Mesenchymal stem cell (in vitro differentiated cells and primary cell): ENCODE measurements around the gene MSL1.

Source experiments
- DNase-seq: peaks from one replicate; pipeline ENCODE4 v3.0.0-alpha.2; 2013
- H2AFZ ChIP-seq: one replicate; pipeline ENCODE4 v1.6.1; 2013; ENCODE audit warnings: low read depth, mild to moderate bottlenecking, control low read depth, inconsistent platforms, low read length, moderate library complexity
- H2AK5ac ChIP-seq: 2 replicates; pipeline ENCODE4 v1.6.1; 2013; ENCODE audit warnings: low read length, moderate library complexity, mild to moderate bottlenecking, inconsistent platforms; ENCODE audit not compliant: severe bottlenecking
- H2BK120ac ChIP-seq: one replicate; pipeline ENCODE4 v1.6.1; 2013; ENCODE audit warnings: low read depth, mild to moderate bottlenecking, inconsistent platforms, low read length, moderate library complexity
- H2BK12ac ChIP-seq, 2 experiments: one replicate each; pipeline ENCODE4 v1.6.1; 2013; ENCODE audit warnings: inconsistent platforms in 2 of 2, low read length in 2 of 2, mild to moderate bottlenecking in 2 of 2, moderate library complexity in 2 of 2, control low read depth in 1 of 2
- H2BK15ac ChIP-seq: one replicate; pipeline ENCODE4 v1.6.1; 2013; ENCODE audit warnings: mild to moderate bottlenecking, low read depth, inconsistent platforms; ENCODE audit not compliant: poor library complexity, severe bottlenecking
- H2BK5ac ChIP-seq: 2 replicates; pipeline ENCODE4 v1.6.1; 2013; ENCODE audit warnings: low read depth, mild to moderate bottlenecking, low read length, control low read depth, inconsistent platforms; ENCODE audit not compliant: poor library complexity, severe bottlenecking
- H3K14ac ChIP-seq, 2 experiments: one replicate each; pipeline ENCODE4 v1.6.1; 2013; ENCODE audit warnings: inconsistent platforms in 2 of 2, low read length in 2 of 2, control low read depth in 1 of 2, mild to moderate bottlenecking in 1 of 2, moderate library complexity in 1 of 2
- H3K18ac ChIP-seq, 2 experiments: one replicate each; pipeline ENCODE4 v1.6.1; 2013; ENCODE audit warnings: inconsistent platforms in 2 of 2, low read length in 2 of 2, control low read depth in 1 of 2, low read depth in 1 of 2, mild to moderate bottlenecking in 1 of 2
- H3K23ac ChIP-seq, 2 experiments: one replicate each; pipeline ENCODE4 v1.6.1; 2013; ENCODE audit warnings: inconsistent platforms in 2 of 2, low read length in 2 of 2, mild to moderate bottlenecking in 2 of 2, moderate library complexity in 2 of 2, control low read depth in 1 of 2
- H3K27ac ChIP-seq: 2 replicates; pipeline ENCODE4 v1.5.1; 2013; ENCODE audit warnings: mild to moderate bottlenecking, moderate library complexity, low read length, control low read depth, inconsistent platforms; ENCODE audit not compliant: poor library complexity, severe bottlenecking
- H3K27me3 ChIP-seq, 2 experiments: 2 replicates each; pipeline versions ENCODE4 v1.6.1 to v1.7.0; 2013; ENCODE audit warnings: low read length in 2 of 2, mild to moderate bottlenecking in 2 of 2, moderate library complexity in 2 of 2, control low read depth in 1 of 2, inconsistent platforms in 1 of 2; ENCODE audit not compliant: control insufficient read depth in 1 of 2, insufficient read depth in 1 of 2
- H3K36me3 ChIP-seq, 2 experiments: 2 replicates each; pipeline versions ENCODE4 v1.6.1 to v1.7.0; 2013; ENCODE audit warnings: low read length in 2 of 2, control low read depth in 1 of 2, inconsistent platforms in 1 of 2, low read depth in 1 of 2, mild to moderate bottlenecking in 1 of 2; ENCODE audit not compliant: insufficient read depth in 2 of 2, control insufficient read depth in 1 of 2
- H3K4ac ChIP-seq, 2 experiments: one replicate each; pipeline ENCODE4 v1.6.1; 2013; ENCODE audit warnings: inconsistent platforms in 2 of 2, low read length in 2 of 2, mild to moderate bottlenecking in 2 of 2, moderate library complexity in 2 of 2, control low read depth in 1 of 2, low read depth in 1 of 2
- H3K4me1 ChIP-seq: 2 replicates; pipeline ENCODE4 v1.6.1; 2013; ENCODE audit warnings: low read depth, low read length, control low read depth; ENCODE audit not compliant: control insufficient read depth, insufficient read depth
- H3K4me2 ChIP-seq: 2 replicates; pipeline ENCODE4 v1.6.1; 2013; ENCODE audit warnings: low read length, mild to moderate bottlenecking, inconsistent platforms; ENCODE audit not compliant: poor library complexity, severe bottlenecking
- H3K4me3 ChIP-seq, 2 experiments: 2 replicates each; pipeline versions ENCODE4 v1.5.1 to v1.7.0; 2013; ENCODE audit warnings: low read length in 2 of 2, mild to moderate bottlenecking in 2 of 2, control low read depth in 1 of 2, low read depth in 1 of 2; ENCODE audit not compliant: insufficient read depth in 1 of 2
- H3K79me1 ChIP-seq: replicated peaks from 2 replicates; pipeline ENCODE4 v1.6.1; 2013; ENCODE audit warnings: mild to moderate bottlenecking, control low read depth, low read length, inconsistent platforms; ENCODE audit not compliant: poor library complexity, severe bottlenecking
- H3K9ac ChIP-seq: 2 replicates; pipeline ENCODE4 v1.7.0; 2013; ENCODE audit warnings: mild to moderate bottlenecking, low read length, moderate library complexity
- H3K9me3 ChIP-seq: 2 replicates; pipeline ENCODE4 v1.7.0; 2013; ENCODE audit warnings: mild to moderate bottlenecking, low read length; ENCODE audit not compliant: control insufficient read depth
- H4K8ac ChIP-seq: one replicate; pipeline ENCODE4 v1.6.1; 2013; ENCODE audit warnings: inconsistent platforms, mild to moderate bottlenecking, low read length, moderate library complexity
- H4K91ac ChIP-seq: one replicate; pipeline ENCODE4 v1.6.1; 2013; ENCODE audit warnings: mild to moderate bottlenecking, low read length, inconsistent platforms
- WGBS: methylation state at CpG from one replicate; pipeline ENCODE4 v1.1.7; 2013; ENCODE audit warnings: mixed read lengths; 5-methylcytosine and 5-hydroxymethylcytosine counted together

MSL1 gene

DNA sequence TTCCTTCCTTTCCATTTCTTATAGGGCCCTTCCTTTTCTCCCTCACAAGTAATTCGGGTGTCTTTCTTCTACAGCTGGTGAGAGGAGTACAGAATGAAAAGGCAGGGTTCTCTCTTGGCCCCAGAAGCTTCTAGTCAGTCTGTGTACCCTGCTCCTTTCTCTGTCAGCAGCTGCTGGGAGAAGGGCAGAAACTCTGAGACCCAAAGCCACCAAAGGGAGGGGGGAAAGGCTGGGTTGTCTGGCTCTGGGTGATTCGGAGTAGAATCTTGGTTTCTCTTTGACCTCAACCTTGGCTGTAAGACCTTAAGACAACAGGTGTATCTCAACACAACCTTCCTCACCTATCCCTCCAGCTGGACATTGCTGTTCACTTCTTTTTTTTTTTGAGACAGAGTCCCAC is 18.1 kb upstream of the MSL1 start:
- H3K4me3 ChIP-seq: no peak overlapping the region
- H2BK120ac ChIP-seq: peak overlapping the region; percentile 12
- H3K27ac ChIP-seq: no peak overlapping the region
- H3K9me3 ChIP-seq: no peaks in the 10 kb centered on the region
- H3K4me1 ChIP-seq: peaks cover 28% of the 10 kb centered on the region
- H2AK5ac ChIP-seq: no peak overlapping the region
- H3K36me3 ChIP-seq: no peaks in the 10 kb centered on the region
- H4K91ac ChIP-seq: no peak overlapping the region
- H2BK15ac ChIP-seq: no peak overlapping the region
- H2BK5ac ChIP-seq: no peak overlapping the region
- no peak overlapping the region for H4K8ac ChIP-seq
- peak overlapping the region in 1 of 2 experiments; percentile 49 for H3K23ac ChIP-seq
- H3K4me2 ChIP-seq: no peak overlapping the region
- WGBS: no CpG with 5 or more reads among the region's 2 CpGs
- DNase-seq: no peak
- peak overlapping the region in 1 of 2 experiments; percentile 62 for H3K4ac ChIP-seq
- no peak overlapping the region for H3K14ac ChIP-seq
- H3K27me3 ChIP-seq: no peaks in the 10 kb centered on the region
- H3K79me1 ChIP-seq: peaks cover 6% of the 10 kb centered on the region
- H3K9ac ChIP-seq: peak overlapping the region; percentile 36
- peak overlapping the region; percentile 16 to 44 for H3K18ac ChIP-seq
- no peak overlapping the region for H2AFZ ChIP-seq
- peak overlapping the region; percentile 78 to 82 for H2BK12ac ChIP-seq

DNA sequence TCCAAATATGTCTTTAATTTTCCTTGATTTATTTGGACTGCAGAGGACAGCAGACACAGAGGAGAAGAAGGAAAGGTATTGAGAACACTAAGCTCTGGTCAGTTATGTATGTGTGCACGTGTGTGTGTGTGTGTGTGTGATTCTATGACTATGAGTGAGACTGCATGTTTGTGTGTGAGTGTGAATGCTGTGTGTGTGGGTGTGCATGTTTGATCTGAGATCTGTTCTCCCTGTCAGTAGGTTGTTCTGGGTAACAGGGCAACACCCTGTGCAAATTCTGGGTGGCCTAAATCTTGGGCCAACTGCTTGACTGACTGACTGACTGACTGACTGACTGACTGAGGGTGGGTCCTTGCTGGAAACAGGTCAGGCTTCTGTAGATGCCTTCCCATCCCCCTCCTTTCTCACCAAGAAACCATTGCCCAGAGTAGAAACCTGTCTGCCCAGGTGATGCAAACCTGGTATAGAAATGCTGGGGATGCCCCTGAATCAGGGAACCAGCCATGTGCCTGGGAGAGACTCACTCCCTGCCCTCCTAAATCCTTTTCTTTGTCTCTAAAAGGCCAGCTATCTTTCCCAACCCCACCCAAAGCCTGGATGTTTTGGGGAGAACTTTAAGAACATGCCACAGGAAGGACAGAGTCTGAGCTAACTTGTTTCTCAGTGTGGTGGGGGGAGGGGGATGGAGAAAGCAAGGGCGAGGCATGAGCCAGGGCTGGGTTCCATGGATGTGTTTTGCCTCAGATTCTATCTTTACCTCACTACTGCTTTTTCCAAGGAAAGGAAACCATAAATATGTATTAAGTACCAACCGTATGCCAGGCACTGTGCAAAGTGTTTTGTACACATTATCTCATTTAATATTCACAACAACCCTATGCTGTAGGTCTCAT is 16.9 kb upstream of the MSL1 start:
- Histone ChIP-seq H3K9ac (no peak overlapping the region), H3K23ac (no peak overlapping the region), H3K4me1 (peaks cover 23% of the 10 kb centered on the region), H3K18ac (no peak overlapping the region), H3K4ac (peak overlapping the region in 1 of 2 experiments; percentile 18), H2AK5ac (no peak overlapping the region), H3K27me3 (no peaks in the 10 kb centered on the region), H2BK15ac (peak overlapping the region; percentile 63), H4K8ac (peak overlapping the region; percentile 58), H3K4me3 (no peak overlapping the region), H2AFZ (no peak overlapping the region), H2BK120ac (no peak overlapping the region), H2BK5ac (no peak overlapping the region), H3K79me1 (peaks cover 2% of the 10 kb centered on the region), H3K27ac (no peak overlapping the region), H3K4me2 (no peak overlapping the region), H3K14ac (no peak overlapping the region), H3K9me3 (no peaks in the 10 kb centered on the region), H3K36me3 (no peaks in the 10 kb centered on the region), H2BK12ac (peak overlapping the region; percentile 2 to 63), H4K91ac (peak overlapping the region; percentile 22)
- no peak for DNase-seq
- 90% methylated on average over 2 of the region's 3 CpGs for WGBS

DNA sequence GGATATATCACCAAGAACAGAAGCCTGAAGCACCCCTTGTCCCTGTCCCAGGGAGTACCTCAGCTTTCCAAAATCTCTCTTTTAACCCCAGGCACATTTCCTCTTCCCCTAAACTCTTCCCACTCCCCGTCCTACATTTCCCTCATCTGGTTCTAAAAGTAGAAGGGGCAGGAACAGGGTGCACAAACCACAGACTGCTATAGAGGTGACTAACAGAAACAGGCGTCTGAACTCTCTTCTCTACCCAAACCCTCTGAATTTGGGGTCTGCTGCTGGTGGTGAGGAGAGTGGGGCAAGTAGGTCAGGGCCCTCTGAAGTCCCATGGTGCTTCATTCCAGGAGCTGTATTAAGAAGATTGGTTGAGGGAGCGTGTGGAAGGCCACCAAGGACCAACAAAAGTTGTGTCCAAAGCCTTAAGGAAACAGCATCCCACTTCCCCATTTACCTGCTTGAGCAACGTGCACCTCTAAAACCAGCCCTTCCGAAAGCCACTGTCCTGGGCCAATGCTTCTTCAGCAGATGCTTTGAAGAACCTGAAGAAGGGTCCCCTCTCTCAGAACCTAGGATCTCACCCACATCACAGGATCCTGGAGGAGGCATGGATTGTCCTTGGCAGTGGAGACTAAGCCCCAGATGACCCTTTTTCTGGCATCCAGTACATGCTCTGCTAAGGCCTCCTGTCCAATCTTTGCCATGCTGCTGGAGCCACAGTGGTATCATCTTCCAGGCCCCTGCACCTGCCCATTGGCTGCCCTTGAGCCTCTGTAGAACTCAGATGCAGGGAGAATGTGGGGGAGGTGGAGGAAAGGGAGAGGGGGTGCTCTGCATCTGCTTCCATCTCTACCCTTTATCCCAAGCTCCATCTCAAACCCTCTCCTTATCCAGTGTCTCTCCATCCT is 15.7 kb upstream of the MSL1 start:
- Histone ChIP-seq H4K8ac (peak overlapping the region; percentile 80), H2AFZ (no peak overlapping the region), H3K23ac (no peak overlapping the region), H2BK12ac (peak overlapping the region; percentile 20 to 23), H3K79me1 (no peaks in the 10 kb centered on the region), H3K27ac (no peak overlapping the region), H3K9ac (peak overlapping the region; percentile 88), H3K4ac (peak overlapping the region; percentile 12 to 39), H3K14ac (no peak overlapping the region), H2BK15ac (peak overlapping the region; percentile 45), H3K27me3 (no peaks in the 10 kb centered on the region), H3K9me3 (no peaks in the 10 kb centered on the region), H3K4me2 (no peak overlapping the region), H3K36me3 (no peaks in the 10 kb centered on the region), H2AK5ac (no peak overlapping the region), H4K91ac (peak overlapping the region; percentile 62), H3K4me1 (peaks cover 20% of the 10 kb centered on the region), H3K18ac (peak overlapping the region; percentile 42 to 73), H3K4me3 (no peak overlapping the region), H2BK5ac (no peak overlapping the region), H2BK120ac (no peak overlapping the region)
- WGBS: 97% methylated on average over 3 of the region's 5 CpGs
- no peak for DNase-seq
